Testis (tissue), 3 donors: ENCODE results near the gene PRPF40A. TPM values are rescaled to one million over a fixed set of nuclear protein-coding genes. Genes with fewer than 3 reads are reported as not detected.

Experiments used
- DNase-seq: peaks from one replicate; pipeline ENCODE4 v3.0.0-alpha.2; 2019
- H3K27ac ChIP-seq, 2 donors: fragments of 200-600 bp; sonication (generic); one replicate each; pipeline ENCODE4 v1.5.1; 2019
- H3K27me3 ChIP-seq: fragments of 200-600 bp; sonication (generic); one replicate; pipeline ENCODE4 v1.5.1; 2019
- H3K36me3 ChIP-seq: fragments of 200-600 bp; sonication (generic); one replicate; pipeline ENCODE4 v1.5.1; 2017; ENCODE audit warnings: low read depth; ENCODE audit errors: missing control alignments
- H3K4me1 ChIP-seq: fragments of 200-600 bp; sonication (generic); one replicate; pipeline ENCODE4 v1.5.1; 2019
- H3K4me3 ChIP-seq, 2 donors: fragments of 200-600 bp; sonication (generic); one replicate each; pipeline ENCODE4 v1.5.1; 2017 to 2019
- H3K9me3 ChIP-seq: fragments of 200-600 bp; sonication (generic); one replicate; pipeline ENCODE4 v1.5.1; 2017
- POLR2A ChIP-seq: fragments of 450-650 bp; IDR thresholded peaks from one replicate; pipeline ENCODE4 v1.6.1; 2017; ENCODE audit warnings: antibody characterized with exemption, mild to moderate bottlenecking, moderate library complexity
- WGBS, 2 donors: methylation state at CpG; one replicate each; pipeline ENCODE4 v1.1.5; 2018; 5-methylcytosine and 5-hydroxymethylcytosine counted together
- intact Hi-C: fragments of 100-400 bp; cut with DNase I; formaldehyde crosslinking; loops from one replicate; pipeline ENCODE4 v1.15.1; 2023; ENCODE audit warnings: low total_unique reads
- polyA plus RNA-seq: library from polyadenylated mRNA; stranded (reverse); fragments of 350-450 nt; fragmentation: Illumina TruSeq; extraction: RNeasy Lipid Tissue Mini Kit (QIAGEN cat#74804); gene quantifications from one replicate; pipeline ENCODE4 v1.2.3, GENCODE V29; 2014; ENCODE audit warnings: low read depth, low replicate concordance; ENCODE audit not compliant: insufficient read depth
- total RNA-seq, 2 donors: library from RNA; depleted of rRNA; stranded (reverse); fragments of >200 nt; gene quantifications; one replicate each; pipeline ENCODE4 v1.2.3, GENCODE V29; 2016
- TF ChIP-seq, protein P1 (sequence below), 3 experiments: fragments of 450-650 bp in 2 of 3; fragments of 200-600 bp in 1 of 3; sonication (generic) in 1 of 3; IDR thresholded peaks; one replicate each; pipeline ENCODE4 v1.5.1; 2016 to 2019; ENCODE audit warnings: antibody characterized with exemption in 3 of 3, mild to moderate bottlenecking in 2 of 3, moderate library complexity in 1 of 3

The PRPF40A gene
- total and polyA plus RNA-seq, 3 donors from 2014 or later, result 33.1 to 116 (median 107) TPM

DNA sequence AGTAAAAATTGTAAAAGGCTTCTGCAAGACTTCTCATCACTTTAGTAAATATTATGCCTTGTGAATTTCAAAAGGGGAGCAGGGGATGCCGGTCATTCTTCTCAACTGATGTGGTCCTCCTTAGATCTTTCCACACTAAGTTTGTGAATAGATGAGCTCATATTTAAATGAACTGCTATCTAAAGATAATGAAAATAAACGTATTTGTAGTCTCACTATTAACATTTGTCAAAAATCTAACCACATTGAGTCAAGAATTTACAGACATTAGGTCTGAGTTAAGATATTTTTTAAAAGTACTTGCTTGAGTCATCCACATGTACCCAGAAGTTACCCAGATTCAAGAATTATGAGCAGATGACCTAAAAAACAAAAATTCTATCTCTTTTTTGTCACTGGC lies 6.5 kb downstream of the PRPF40A start:
- no peaks in the 10 kb centered on the region for H3K27me3 ChIP-seq
- peaks cover 6% of the 10 kb centered on the region for H3K4me1 ChIP-seq
- TF ChIP-seq, protein P1, sequence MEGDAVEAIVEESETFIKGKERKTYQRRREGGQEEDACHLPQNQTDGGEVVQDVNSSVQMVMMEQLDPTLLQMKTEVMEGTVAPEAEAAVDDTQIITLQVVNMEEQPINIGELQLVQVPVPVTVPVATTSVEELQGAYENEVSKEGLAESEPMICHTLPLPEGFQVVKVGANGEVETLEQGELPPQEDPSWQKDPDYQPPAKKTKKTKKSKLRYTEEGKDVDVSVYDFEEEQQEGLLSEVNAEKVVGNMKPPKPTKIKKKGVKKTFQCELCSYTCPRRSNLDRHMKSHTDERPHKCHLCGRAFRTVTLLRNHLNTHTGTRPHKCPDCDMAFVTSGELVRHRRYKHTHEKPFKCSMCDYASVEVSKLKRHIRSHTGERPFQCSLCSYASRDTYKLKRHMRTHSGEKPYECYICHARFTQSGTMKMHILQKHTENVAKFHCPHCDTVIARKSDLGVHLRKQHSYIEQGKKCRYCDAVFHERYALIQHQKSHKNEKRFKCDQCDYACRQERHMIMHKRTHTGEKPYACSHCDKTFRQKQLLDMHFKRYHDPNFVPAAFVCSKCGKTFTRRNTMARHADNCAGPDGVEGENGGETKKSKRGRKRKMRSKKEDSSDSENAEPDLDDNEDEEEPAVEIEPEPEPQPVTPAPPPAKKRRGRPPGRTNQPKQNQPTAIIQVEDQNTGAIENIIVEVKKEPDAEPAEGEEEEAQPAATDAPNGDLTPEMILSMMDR (IDR thresholded peaks at IDR 0.05), result no peak
- TF ChIP-seq POLR2A, result no peak
- no peaks in the 10 kb centered on the region for H3K36me3 ChIP-seq
- no peaks in the 10 kb centered on the region for H3K9me3 ChIP-seq
- WGBS, 2 donors, result 68 to 74% methylated on average over 2 of the region's 2 CpGs
- no peak overlapping the region for H3K4me3 ChIP-seq
- intact Hi-C loops, result no loop called here
- no peak for DNase-seq
- no peak overlapping the region for H3K27ac ChIP-seq

DNA sequence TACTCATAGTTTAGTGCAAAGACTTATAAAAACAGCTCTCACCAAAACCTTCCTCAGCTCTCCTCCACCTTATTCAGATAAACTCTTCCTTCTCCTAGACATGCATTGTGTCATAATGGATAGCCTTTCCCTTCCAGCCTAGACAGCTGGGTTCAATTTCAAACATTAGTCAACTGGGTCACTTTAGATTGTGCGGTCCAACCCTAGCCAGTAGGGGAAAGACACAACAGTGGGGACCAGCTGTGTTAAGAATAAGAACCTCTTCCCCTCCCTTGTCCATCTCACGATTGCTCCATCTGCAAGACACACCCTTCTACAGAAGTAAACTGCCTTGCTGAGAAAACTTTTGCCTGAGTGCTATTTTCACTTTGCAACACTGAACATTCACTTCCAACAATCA lies 8.5 kb downstream of the PRPF40A start:
- intact Hi-C loops, result no loop called here
- Histone ChIP-seq H3K27ac (no peak overlapping the region), H3K36me3 (no peaks in the 10 kb centered on the region), H3K4me1 (no peaks in the 10 kb centered on the region), H3K27me3 (no peaks in the 10 kb centered on the region), H3K4me3 (no peak overlapping the region), H3K9me3 (no peaks in the 10 kb centered on the region)
- DNase-seq, result no peak
- TF ChIP-seq, protein P1 (IDR thresholded peaks at IDR 0.05), result no peak
- no peak for TF ChIP-seq POLR2A
- WGBS, 2 donors, result 83 to 89% methylated on average over 2 of the region's 2 CpGs

DNA sequence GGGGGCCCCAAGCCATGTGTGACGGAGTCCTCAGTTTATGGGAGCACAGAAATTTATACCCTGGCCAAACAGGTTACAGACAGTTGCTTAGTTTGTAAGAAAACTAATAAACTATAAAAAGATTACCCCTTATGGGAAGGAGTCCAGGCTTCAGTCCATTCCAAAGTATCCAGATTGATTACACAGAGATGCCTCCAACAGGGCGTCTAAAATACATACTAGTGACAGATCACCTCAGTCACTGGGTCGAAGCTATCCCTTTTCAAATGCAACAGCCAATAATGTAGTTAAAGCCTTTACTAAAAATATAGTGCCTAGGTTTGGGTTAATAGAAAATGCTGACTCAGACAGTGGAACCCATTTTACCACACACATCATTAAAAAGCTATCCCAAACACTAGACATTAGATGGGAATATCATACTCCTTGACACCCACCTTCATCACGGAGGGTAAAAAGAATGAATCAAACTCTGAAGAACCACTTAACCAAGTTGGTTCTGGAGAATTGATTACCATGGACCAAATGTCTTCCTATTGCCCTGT lies 10.7 kb downstream of the PRPF40A start:
- 94 to 95% methylated on average over 4 of the region's 4 CpGs for WGBS, 2 donors
- Histone ChIP-seq H3K27ac (no peak overlapping the region), H3K4me1 (no peaks in the 10 kb centered on the region), H3K9me3 (no peaks in the 10 kb centered on the region), H3K27me3 (no peaks in the 10 kb centered on the region), H3K4me3 (no peak overlapping the region), H3K36me3 (no peaks in the 10 kb centered on the region)
- no peak for DNase-seq
- no peak for TF ChIP-seq POLR2A
- TF ChIP-seq, protein P1 (IDR thresholded peaks at IDR 0.05), result no peak
- intact Hi-C loops, result no loop called here

DNA sequence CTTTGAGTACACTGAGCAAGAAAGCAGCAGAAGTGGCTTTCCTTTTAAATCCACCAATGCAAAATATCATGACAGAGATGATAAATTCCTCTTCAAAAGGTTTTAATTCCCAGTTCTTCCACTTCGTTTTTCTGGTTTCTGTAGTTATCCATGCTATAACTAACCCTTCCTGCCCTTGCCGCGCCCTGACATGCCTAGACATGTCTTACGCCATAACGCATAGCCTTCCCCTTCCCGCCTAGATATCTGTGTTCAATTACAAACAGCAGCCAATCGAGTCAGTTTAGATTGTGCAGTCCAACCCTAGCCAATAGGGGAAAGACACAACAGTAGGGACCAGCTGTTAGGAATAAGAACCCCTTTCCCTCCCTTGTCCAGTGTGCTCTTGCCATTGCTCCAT lies 16.1 kb downstream of the PRPF40A start:
- 94 to 99% methylated on average over 7 of the region's 7 CpGs for WGBS, 2 donors
- H3K27me3 ChIP-seq, result no peaks in the 10 kb centered on the region
- H3K27ac ChIP-seq, result no peak overlapping the region
- intact Hi-C loops, result no loop called here
- no peak for DNase-seq
- H3K4me3 ChIP-seq, result no peak overlapping the region
- H3K9me3 ChIP-seq, result no peaks in the 10 kb centered on the region
- no peaks in the 10 kb centered on the region for H3K4me1 ChIP-seq
- TF ChIP-seq, protein P1 (IDR thresholded peaks at IDR 0.05), result no peak
- no peak for TF ChIP-seq POLR2A
- no peaks in the 10 kb centered on the region for H3K36me3 ChIP-seq

DNA sequence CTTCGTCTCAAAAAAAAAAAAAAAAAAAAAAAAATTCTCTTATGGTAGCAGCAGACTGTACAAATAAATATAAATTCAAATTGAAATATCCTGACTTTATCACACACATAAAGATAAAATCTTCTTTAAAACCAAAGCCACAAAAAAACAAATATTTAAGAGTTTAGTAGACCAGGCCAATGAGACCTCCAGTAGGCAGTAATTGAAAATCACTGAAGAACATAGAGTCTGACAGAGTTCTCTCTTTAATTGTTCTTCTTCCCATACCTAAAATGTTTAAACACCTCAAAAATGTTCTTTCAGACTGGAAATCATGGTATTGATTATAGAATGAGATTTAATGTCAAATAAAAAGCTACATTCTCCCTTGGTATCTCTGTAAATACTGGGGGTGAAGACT lies 20.8 kb downstream of the PRPF40A start:
- Histone ChIP-seq H3K27me3 (no peaks in the 10 kb centered on the region), H3K9me3 (no peaks in the 10 kb centered on the region), H3K27ac (no peak overlapping the region), H3K36me3 (no peaks in the 10 kb centered on the region), H3K4me1 (no peaks in the 10 kb centered on the region), H3K4me3 (no peak overlapping the region)
- intact Hi-C loops, result no loop called here
- TF ChIP-seq POLR2A, result no peak
- TF ChIP-seq, protein P1 (IDR thresholded peaks at IDR 0.05), result no peak
- 88 to 100% methylated on average over 1 of the region's 1 CpG for WGBS, 2 donors
- DNase-seq, result no peak
